Posterior cingulate gyrus (tissue), 11 donors: ENCODE results near the gene SEMA6B.

Experiments
- DNase-seq, 10 donors: peaks; one replicate each; pipeline versions ENCODE4 v3.0.0 to v3.0.0-alpha.2; 2020 to 2021; ENCODE audit warnings: mixed read lengths in 3 of 10
- intact Hi-C: fragments of 100-400 bp; cut with DNase I; formaldehyde crosslinking; loops from one replicate; pipeline ENCODE4 v1.15.1; 2023

Gene SEMA6B

DNA sequence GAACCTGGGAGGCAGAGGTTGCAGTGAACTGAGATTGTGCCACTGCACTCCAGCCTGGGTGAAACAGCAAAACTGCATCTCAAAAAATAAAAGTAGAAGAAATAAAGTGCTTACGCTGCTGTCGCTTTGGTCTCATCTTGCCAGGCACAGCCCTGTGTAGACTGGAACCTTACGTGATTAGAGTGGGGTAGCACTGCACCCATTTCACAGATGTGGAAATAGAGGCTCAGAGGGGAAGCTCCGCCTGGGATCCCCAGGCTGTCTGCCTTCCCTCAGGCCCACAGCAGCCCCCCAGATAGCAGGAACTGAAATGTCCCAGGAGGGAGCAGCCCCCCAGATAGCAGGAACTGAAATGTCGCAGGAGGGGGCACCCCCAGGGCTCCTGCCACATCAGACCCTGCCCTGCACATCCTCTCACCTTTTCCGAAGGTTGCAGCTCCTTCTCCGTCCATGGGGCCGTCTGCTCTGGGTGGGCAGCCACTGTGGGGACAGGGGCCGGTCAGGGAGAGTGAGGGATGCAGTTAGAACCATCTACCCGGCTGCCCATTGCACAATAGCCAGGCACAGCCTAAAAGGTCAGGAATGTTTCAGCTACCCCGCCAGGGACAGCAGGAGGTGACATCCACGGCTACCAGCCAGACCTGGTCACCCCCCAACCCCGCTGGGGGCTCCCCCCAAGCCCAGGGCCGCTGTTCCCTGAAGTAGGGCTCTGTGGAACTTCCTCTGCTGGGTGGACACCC is 43.1 kb downstream of the SEMA6B start:
- intact Hi-C loops: no loop called here
- no peak for DNase-seq

DNA sequence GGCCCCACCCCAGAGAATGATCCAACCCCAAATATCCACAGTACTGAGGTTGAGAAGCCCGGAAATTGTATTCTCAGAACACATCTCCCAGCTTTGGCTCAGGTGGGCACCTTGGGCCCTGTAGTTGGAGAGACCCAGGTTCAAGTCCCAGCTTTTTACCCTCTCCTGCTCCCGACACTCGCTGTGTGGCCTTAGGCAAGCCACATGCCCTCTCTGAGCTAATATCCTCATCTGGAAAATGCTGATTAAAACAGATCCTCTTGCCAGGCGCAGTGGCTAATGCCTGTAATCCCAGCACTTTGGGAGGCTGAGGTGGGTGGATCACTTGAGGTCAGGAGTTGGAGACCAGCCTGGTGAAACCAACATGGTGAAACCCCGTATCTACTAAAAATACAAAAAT is 43.8 kb downstream of the SEMA6B start:
- intact Hi-C loops: no loop called here
- no peak for DNase-seq

DNA sequence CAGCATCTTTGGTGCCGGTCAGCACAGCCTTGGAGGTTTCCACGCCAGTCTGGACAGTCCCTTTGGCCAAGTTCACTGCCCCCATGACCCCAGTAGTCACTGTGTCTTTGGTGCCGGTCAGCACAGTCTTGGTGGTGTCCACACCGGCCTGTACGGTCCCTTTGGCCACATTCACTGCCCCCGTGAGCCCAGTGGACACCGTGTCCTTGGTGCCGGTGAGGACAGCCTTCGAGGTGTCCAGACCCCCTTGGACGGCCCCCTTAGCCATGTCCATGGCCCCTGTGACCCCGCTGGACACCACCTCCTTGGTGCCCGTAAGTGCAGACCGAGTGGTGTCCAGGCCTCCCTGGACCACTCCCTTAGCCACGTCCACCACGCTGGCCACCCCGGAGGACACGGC is 46.2 kb downstream of the SEMA6B start:
- peak in 1 of 10 donors; percentile 73 for DNase-seq
- intact Hi-C loops: no loop called here

DNA sequence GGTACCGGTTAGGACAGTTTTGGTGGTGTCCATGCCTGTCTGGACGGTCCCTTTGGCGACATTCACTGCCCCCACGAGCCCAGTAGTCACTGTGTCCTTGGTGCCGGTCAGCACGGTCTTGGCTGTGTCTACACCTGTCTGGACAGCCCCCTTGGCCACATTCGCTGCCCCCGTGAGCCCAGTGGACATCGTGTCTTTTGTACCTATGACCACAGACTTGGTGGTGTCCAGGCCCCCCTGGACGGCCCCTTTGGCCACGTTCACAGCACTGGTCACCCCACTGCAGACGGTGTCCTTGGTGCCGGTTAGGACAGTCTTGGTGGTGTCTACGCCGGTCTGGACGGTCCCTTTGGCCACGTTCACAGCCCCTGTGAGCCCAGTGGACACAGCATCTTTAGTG is 47.4 kb downstream of the SEMA6B start:
- peak in 1 of 10 donors; percentile 71 for DNase-seq
- intact Hi-C loops: no loop called here

DNA sequence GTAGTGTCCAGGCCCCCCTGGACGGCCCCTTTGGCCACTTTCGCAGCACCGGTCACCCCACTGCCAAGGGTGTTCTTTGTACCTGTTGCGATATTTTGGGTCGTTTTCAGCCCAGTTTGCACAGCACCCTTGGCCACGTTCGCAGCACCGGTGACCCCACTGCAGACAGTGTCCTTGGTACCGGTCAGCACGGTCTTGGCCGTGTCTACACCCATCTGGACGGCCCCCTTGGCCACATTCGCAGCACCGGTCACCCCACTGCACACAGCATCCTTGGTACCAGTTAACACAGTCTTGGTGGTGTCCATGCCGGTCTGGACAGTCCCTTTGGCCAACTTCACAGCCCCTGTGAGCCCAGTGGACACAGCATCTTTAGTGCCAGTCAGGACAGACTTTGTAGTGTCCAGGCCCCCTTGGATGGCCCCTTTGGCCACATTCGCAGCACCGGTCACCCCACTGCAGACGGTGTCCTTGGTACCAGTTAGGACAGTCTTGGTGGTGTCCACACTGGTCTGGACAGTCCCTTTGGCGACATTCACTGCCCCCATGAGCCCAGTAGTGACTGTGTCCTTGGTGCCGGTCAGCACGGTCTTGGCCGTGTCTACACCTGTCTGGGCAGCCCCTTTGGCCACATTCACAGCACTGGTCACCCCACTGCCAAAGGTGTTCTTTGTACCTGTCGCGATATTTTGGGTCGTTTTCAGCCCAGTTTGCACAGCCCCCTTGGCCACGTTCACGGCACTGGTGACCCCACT is 48.0 kb downstream of the SEMA6B start:
- DNase-seq: peak in 1 of 10 donors; percentile 74
- intact Hi-C loops: no loop called here

DNA sequence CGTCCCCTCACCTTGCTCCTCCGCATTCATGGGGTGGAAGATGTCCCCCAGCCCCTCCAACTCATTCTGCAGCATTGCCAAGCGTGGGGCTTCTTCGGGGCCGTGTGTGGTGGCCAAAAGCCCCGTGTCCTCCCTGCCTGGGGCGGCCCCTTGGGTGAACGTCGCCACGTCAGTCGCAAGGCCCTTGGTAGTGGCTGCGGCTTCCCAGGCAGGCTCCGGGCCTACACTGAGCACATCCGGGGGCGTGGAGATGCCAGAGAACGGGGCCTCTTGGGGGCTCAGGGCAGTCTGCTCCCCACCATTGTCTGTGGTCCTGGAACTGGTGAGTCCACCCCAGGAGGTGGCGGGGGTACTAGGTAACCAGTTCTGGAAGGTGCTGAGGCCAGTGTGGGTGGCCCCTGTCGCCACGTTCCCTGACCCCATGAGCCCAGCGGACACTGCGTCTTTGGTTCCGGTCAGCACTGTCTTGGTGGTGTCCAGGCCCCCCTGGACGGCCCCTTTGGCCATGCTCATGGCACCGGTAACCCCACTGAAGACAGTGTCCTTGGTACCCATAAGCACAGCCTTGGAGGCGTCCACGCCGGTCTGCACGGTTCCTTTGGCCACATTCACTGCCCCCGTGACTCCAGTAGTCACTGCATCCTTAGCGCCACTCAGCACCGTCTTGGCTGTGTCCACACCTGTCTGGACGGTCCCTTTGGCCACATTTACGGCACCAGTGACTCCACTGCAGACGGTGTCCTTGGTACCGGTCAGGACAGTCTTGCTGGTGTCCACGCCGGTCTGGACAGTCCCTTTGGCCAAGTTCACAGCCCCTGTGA is 48.8 kb downstream of the SEMA6B start:
- intact Hi-C loops: no loop called here

DNA sequence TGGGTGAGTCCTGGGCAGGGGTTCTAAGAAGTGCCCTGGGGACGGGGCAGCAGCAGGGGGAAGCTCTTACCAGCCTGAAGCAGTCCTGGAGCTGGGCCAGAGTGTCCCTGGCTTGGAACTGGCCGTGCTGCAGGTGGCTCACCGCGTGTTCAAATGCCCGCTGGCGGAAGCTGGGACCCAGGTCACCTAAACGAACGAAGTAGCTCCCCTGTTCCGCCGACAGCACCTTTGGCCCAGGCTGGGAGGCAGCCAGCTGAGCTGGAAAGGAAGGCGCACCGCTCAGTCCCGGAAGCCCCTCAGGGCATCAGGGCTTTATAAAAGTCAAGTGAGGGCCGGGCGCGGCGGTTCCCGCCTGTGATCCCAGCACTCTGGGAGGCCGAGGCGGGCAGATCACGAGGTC is 50.8 kb downstream of the SEMA6B start:
- intact Hi-C loops: no loop called here
- DNase-seq: peak in 1 of 10 donors; percentile 66

More for the DNA sequence above, 48.8 kb downstream of the SEMA6B start:
- DNase-seq: peak in 1 of 10 donors; percentile 75

DNA sequence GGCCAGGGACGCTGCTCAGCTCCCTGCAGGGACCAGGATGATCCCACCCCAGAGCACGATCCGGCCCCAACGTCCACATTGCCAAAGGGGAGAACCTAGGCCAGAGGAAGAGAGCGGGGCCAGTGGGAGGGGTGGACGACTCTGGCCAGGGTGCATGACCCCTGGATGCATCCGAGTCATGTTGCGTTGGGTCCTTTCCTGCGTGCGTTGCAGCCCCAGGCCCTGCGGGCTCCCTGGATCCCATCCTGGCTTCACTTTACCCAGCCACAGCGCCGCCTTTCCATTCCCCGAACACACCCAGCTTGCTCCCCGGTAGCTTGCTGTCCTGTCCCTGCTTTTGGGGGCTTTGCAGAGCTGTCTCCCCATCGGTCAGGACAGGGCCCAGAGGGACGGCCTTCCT is 51.7 kb downstream of the SEMA6B start:
- intact Hi-C loops: no loop called here
- peak in 1 of 10 donors; percentile 73 for DNase-seq

DNA sequence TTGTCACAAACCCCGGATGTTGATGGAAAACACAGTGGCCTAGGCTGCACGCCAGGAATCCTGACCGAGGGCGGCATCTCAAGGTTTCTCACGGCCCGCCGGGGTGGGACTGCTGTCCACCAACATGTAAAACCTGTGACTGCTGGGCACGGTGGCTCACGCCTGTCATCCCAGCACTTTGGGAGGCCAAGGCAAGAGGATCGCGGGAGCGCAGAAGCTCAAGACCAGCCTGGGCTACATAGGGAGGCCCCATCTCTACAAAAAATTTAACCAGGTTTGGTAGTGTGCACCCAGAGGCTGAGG is 52.4 kb downstream of the SEMA6B start:
- peak in 1 of 10 donors; percentile 83 for DNase-seq
- intact Hi-C loops: no loop called here

DNA sequence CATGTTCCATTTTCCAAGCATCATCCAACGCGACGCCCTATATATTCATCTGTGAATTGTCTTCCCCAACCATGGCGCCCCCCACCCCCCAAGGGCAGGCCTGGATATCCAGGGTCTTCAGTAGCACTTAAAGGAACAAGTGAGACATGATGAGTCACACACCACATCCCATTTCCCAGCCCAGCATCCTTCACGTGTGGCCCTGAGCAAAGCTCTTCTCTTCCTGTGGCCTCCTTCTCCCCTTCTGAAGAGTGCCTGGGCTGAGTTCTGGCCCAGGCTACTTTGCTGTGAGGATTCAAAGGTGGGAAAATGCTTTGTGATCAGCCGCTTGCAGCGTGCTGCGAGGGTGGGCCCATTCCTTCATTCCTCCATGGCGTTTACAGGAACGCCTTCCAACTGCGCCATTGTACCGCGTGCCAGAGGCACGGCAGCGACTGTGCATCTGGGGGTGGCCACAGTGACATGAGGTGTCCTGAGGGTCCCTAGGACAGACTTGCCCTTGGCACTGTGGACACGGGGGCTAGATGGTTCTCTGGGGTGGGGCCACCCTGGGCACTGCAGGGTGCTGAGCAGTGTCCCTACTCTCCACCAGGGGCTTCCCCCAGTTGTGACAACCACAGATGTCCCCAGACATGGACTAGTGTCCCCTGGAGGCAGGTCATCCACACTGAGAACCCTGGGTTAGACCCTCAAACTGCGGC is 52.9 kb downstream of the SEMA6B start:
- intact Hi-C loops: no loop called here
- no peak for DNase-seq

DNA sequence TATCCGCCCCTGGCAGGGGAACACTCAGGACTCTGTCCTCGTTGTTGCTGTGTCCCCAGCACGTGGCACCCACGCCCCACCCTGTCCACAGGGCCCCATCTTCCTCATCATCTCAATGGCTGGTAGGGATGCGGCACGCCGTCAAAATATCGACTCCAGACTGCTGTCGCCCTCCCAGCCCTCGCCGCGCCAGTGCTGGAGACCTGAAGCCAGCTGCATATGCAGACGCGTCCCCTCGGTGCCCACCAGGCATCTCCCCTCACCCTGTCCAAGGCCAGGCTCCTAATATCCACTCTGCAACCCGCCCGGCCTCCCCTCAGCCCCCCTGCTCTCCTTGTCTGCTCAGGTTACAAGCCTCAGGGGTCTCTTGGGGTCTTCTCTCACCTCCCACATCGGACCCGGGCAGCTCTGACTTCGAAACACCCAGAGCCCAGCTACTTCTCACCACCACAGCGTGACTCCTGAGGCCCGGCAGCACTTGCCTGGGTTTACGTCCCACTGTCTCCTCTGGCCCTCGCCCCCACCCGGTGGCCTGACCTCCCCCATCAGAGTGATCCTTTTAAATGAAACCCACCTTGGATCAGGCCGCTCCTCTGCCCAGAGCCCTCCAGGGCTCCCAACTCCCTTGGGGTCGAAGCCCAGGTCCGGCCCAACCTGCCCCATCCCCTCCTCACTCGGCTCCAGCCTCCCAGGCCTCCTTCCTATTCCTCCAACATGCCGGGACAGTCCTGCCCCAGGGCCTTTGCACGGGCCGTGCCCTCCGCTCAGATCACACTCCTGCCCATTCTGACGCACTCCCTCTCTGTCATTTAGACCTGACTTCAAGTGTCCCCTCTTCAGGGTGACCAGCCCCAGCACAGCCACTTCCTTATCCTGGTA is 53.7 kb downstream of the SEMA6B start:
- DNase-seq: peak in 1 of 10 donors; percentile 75
- intact Hi-C loops: no loop called here

DNA sequence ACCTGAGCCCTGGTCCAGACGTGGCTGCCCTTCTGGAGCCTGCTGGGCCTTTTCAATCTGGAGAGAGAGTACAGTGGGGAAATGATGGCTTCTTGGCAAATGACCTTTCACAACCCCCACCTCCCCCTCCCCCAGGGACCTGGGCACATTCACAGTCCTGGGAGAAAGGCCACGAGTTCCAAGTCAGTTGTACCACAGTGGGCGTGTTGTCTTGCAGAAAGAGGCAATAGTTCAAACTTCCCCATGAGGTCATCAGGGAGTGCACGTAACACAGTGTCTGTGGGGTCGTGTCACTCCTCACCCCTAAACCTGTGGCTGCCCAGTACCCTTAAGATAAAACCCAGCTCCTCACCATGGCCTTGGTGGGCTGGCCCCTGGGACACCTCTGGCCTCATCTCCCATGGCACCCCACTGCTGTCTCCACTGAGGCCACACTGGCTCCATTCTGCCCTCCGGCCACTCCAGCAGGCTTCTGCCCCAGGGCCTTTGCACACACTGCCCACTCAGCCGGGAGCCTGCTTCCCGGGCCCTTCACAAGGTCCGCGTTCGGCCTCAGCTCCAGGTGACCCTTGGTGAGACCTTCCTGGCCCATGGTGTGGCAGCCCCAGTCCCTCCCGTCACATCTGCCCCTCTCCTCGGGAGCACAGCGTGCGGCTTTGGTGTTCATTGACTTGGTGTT is 54.5 kb downstream of the SEMA6B start:
- intact Hi-C loops: no loop called here
- peak in 1 of 10 donors; percentile 74 for DNase-seq

DNA sequence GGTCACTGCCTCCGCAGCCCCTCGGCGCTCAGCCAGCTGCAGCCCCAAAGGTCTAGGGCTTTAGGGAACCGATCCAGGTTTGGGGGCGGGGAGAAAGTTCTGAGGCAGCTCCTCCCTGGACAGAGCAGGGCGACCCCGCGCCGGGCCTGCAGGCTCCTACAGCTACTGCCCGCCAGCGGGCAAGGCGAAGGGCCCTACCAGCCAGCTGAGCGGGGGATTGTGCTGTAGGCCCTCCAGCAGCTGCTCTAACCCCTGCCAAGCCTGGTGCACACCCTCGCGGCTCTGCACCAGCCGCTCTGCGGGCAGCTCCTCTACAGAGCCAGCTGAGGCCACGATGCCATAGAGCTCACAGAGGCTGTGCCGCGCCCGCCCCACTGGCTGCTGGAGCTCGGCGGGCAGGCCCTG is 55.2 kb downstream of the SEMA6B start:
- intact Hi-C loops: no loop called here
- peak in 8 of 10 donors; percentile 22 to 91 (median 48) for DNase-seq

DNA sequence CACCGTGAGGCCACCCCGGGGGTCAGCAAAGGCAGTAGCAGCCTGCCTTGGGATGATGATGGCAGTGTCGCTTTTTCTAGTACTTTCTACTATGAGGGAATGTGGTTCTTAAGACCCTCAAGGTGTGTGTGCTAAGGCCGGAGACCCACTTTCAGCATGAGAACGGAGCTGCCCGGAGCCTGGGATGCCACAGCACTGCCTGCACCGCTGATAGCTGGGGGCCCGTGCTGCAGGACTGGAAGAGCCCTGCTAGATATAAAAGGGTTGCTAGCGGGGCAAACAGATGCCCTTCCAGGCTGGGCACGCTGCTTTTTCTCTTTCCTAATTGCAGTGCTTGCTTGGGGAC is 55.7 kb downstream of the SEMA6B start:
- DNase-seq: peak in 1 of 10 donors; percentile 52
- intact Hi-C loops: no loop called here

DNA sequence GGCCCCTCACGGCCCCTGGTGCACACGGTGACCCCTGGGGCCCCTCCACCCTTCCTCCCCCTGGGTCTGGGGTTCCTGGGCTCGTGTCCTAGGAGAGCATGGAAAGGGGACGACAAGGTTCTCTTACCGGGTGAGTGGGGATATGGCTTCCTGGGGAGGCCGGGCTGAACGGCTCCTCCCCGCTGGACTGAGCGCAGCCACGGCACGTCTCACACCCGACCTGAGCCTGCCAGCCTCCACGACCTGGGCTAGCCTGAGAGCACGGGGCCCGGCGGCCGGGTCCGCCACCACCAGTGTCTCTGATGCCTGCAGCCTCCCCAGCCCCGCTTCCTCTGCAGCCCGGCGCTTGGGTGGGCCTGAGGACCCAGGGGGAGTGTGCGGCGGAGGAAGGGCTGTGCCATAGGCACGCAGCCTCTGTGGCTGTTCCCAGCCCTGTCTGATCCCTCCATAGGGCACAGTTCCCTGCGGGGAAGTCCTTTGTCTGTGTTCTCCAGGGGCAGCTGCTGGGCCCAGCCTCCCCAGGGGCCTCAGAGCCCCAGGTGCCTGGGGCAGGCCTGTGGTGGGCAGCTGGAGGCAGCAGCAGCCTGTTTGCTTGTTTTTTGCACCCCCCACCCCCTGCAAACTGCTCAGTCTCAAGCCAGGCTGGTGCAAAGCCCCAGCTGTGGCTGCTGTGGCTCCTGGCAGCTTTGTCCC is 56.2 kb downstream of the SEMA6B start:
- intact Hi-C loops: no loop called here

DNA sequence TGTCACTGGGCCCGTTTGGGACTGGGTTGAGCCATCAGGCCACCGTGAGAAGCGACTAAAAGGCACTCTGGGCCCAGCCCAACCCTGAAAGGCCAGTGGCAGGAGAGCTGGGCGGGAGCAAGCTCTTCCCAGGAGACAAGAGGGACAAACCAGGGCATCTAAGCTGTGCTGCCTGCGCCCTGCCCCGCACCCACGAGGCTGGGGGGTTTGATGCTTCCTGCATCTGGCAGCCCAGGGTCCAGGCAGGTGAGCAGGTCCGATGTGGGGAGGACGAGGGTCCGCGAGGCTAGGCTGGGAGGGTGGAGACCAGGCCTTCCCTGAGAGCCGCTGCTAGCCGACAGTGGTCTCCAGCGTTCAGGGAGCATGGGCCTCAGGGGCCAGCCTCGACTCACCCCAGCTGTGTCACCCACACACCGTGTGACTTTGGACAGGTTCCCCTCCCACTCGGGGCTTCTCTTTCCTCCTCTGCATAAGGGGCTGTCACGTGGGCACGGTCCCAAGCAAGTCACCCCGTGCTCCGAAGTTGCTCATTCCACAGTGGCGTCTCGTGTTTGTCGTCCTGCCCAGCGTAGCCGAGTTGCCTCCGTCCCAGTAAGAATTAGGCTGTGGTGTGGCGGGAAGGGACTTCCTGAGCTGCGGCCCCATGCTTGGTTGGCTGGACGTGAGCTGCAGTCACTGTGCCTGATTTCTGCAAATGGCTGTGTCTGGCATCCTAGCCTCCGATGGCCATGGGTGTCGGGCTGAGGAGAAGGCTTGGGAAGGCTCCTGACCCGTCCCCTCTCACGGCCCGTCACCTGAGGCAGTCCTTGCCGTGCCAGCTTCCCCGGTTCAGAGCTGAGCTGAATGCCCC is 57.0 kb downstream of the SEMA6B start:
- intact Hi-C loops: no loop called here
- DNase-seq: peak in 1 of 10 donors; percentile 67

More for the DNA sequence above, 56.2 kb downstream of the SEMA6B start:
- peak in 1 of 10 donors; percentile 76 for DNase-seq

DNA sequence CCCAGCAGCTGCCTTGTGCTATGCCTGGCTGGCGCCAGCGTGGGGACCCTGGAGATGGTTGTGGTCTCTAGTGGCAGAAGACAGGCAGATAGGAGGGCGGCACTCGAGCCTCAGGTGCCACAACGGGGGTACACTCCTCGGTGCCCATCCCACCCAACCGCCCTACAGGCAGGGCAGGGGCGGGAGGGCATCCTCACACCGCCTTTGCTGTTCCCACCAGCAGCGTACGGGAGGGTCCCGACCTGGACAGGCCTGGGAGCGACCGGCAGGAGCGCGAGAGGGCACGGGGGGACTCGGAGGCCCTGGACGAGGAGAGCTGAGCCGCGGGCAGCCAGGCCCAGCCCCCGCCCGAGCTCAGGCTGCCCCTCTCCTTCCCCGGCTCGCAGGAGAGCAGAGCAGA is 57.8 kb downstream of the SEMA6B start:
- intact Hi-C loops: no loop called here
- DNase-seq: no peak
